Measurements from ENCODE around the gene IFITM2.
"Not testable (repeated sequence)": the region's sequence is repeated elsewhere in the genome, so short reads cannot be mapped to it uniquely, and the experiment has no call there.

GRCh38 chr11:314554-314875, 6.9 kb downstream of the IFITM2 start:
- TF ChIP-seq, protein P1, sequence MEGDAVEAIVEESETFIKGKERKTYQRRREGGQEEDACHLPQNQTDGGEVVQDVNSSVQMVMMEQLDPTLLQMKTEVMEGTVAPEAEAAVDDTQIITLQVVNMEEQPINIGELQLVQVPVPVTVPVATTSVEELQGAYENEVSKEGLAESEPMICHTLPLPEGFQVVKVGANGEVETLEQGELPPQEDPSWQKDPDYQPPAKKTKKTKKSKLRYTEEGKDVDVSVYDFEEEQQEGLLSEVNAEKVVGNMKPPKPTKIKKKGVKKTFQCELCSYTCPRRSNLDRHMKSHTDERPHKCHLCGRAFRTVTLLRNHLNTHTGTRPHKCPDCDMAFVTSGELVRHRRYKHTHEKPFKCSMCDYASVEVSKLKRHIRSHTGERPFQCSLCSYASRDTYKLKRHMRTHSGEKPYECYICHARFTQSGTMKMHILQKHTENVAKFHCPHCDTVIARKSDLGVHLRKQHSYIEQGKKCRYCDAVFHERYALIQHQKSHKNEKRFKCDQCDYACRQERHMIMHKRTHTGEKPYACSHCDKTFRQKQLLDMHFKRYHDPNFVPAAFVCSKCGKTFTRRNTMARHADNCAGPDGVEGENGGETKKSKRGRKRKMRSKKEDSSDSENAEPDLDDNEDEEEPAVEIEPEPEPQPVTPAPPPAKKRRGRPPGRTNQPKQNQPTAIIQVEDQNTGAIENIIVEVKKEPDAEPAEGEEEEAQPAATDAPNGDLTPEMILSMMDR (IDR thresholded peaks at IDR 0.05): not testable (repeated sequence)
- TF ChIP-seq TEAD4 (IDR thresholded peaks at IDR 0.05; ENCODE audit: borderline replicate concordance, insufficient read depth); USF2 (IDR thresholded peaks at IDR 0.05; ENCODE audit: borderline replicate concordance, low read depth, low read length); RAD21 (IDR thresholded peaks at IDR 0.05; ENCODE audit: low read length); YY1 (IDR thresholded peaks at IDR 0.05; ENCODE audit: low read depth): not testable (repeated sequence)
